ENCODE data around the gene COL11A2. TPM values are rescaled to one million over a fixed set of nuclear protein-coding genes. Genes with fewer than 3 reads are reported as not detected.

COL11A2 gene
- total RNA-seq = 0.15 and 1.2 TPM in 2 replicates

GRCh38 chr6:33192105-33192646 lies at the start of gene COL11A2:
Gene COL11A2 (minus strand): TSS chr6:33192467. CDS start chr6:33192240, 227 bp downstream.

DNA sequence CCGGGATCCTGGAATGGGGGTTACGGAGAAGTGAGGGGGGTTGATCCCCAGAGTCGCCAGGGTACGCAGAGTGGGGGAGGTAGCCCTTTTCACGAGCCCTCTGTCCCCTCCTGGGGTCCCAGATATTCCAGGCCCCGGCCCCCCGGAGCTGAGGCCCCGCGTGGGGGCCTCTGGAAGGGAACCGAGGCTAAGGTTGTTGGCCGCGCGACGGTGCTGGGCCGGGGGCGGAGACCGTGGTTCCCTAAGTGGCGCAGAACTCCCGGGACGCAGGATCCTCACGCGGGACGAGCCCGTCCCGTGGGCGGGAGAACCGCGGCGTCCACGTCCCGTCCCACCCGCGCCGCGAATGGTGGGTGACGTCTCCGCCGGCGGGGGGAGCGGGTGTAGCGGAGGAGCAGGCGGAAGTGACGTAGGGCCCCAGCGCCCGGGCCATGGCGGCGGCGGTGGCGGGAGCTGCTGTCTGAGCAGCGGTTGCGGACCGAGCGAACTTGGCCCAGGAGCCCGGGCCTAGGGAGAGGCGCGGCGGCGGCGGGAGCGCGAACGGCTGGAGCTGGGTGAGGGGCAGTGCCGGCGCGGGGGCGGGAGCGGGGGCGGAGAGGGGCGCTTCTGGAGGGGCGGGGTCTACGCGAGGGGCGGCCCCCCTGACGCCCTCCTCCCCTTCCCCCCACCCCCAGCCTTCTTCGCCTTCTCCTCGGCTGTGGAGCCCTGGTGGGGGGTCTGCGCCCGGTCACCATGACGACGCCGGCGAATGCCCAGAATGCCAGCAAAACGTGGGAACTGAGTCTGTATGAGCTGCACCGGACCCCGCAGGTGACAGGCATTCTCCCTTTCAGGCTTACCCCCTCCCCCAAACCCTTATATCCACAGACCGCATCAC lies 16.1 kb upstream of the COL11A2 start, which contains the start of gene RING1:
RING1 (plus strand) TSS at position 410 of the 877 bp plus-strand sequence; CDS start at position 733, 323 bp downstream.

DNA sequence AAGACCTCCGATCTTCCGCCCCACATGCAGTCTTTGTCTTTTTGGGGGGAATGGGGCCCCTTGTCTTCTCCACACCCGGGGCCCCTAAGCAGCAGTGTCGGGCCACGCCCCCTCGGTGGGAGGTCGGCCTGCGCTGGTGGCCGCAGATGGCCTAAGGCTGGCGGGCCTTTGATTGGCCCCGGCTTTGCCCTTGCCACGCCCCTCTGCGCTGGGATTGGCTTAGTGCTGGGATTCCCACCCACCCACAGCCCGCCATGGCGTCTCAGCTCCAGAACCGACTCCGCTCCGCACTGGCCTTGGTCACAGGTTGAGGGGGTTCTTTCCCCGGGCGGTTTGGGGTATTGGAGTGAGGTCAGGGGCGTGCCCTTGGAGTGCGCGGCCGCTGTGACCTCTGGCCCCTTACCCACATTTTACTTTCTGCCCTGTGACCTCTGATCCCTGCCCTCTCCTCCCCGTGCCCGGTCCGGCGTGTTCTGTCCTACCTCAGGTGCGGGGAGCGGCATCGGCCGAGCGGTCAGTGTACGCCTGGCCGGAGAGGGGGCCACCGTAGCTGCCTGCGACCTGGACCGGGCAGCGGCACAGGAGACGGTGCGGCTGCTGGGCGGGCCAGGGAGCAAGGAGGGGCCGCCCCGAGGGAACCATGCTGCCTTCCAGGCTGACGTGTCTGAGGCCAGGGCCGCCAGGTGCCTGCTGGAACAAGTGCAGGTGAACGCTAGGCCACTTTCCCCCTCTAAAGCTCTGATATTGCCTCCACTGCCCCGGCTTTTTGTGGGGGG lies 12.3 kb upstream of the COL11A2 start, which contains the start of gene HSD17B8:
HSD17B8 (plus strand) TSS at position 241 of the 776 bp plus-strand sequence; CDS start at position 255, 14 bp downstream.

DNA sequence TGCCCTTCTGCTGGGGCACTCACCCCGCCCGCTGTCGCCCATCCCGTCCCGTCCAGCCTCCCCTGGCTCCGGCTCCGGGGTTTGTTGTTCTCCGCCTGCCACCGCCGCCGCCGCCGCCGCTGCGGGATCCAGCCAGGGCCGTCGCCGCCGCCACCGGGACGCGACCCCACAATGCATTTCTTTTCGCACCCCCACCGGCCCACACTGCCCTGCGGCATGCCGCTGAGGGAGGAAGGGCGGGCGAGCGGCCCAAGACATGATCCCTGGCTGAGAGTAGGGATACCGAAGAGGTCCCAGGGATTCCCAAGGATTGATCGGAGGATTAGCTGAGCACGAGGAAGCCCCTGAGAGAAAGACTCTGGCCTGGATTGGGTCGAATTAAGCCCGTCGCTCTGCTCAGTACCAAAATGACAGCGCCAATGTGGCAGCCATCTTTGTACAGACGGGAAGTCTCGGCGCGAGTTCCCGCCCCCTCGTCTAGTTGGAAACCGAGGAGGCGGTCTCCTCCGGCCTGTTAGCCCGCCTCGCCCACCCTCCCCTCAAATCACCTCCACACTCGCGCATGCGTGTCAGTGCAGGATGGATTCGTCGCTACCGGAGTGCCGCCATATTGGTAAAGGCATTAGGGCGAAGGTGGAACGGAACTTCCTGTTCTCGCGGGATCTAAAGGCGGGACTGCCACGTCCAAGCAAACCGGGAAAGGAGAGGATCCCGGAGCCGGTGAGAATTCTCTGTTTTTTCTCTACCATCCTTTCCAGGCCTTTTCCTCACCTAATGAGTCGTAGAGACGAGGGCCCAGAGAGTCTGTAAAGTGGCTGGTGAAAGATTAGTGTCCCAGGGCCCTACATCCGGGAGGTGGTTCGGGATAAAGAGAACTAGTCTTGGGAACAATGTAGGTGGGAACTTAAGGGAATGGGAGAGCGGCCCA lies 8.2 kb upstream of the COL11A2 start, which contains the start of the genes RXRB and SLC39A7:
RXRB (minus strand) TSS at position 447 of the 928 bp plus-strand sequence; CDS start at position 258, 189 bp downstream.
SLC39A7 (plus strand) TSS at position 649 of the 928 bp plus-strand sequence. CDS start 379 bp downstream, outside the sequence.

Other genes with a start within 250 kb of the COL11A2 start
- gene HLA-DMA, start 239.4 kb downstream of the COL11A2 start, total RNA-seq = 4.7 and 14.1 TPM in 2 replicates
- 102 and 104 TPM in 2 replicates for gene BRD2, start 223.9 kb downstream of the COL11A2 start, total RNA-seq
- gene HLA-DOA, start 182.9 kb downstream of the COL11A2 start, total RNA-seq = under 0.01 TPM in 1 of 2 replicates, not detected in the other
- gene HLA-DPA1, start 118.8 kb downstream of the COL11A2 start, total RNA-seq = 1.7 and 2.8 TPM in 2 replicates
- 1.8 and 10.0 TPM in 2 replicates for gene HLA-DPB1, start 116.5 kb downstream of the COL11A2 start, total RNA-seq
- 28.2 and 36.4 TPM in 2 replicates for gene RXRB, start 8.2 kb upstream of the COL11A2 start, total RNA-seq
- 126 and 152 TPM in 2 replicates for gene SLC39A7, start 8.4 kb upstream of the COL11A2 start, total RNA-seq
- gene HSD17B8, start 12.2 kb upstream of the COL11A2 start, total RNA-seq = 11.1 and 11.6 TPM in 2 replicates
- 31.4 and 52.9 TPM in 2 replicates for gene RING1, start 16.0 kb upstream of the COL11A2 start, total RNA-seq
- gene VPS52, start 79.4 kb upstream of the COL11A2 start, total RNA-seq = 42.0 and 42.8 TPM in 2 replicates
- 3,088 and 3,156 TPM in 2 replicates for gene RPS18, start 79.6 kb upstream of the COL11A2 start, total RNA-seq
- 12.5 and 18.0 TPM in 2 replicates for gene B3GALT4, start 84.7 kb upstream of the COL11A2 start, total RNA-seq
- gene WDR46, start 96.8 kb upstream of the COL11A2 start, total RNA-seq = 69.3 and 86.5 TPM in 2 replicates
- gene PFDN6, start 97.1 kb upstream of the COL11A2 start, total RNA-seq = 26.6 and 51.3 TPM in 2 replicates
- 29.2 and 41.7 TPM in 2 replicates for gene RGL2, start 106.5 kb upstream of the COL11A2 start, total RNA-seq
- 54.8 and 136 TPM in 2 replicates for gene TAPBP, start 121.6 kb upstream of the COL11A2 start, total RNA-seq
- gene ZBTB22, start 125.3 kb upstream of the COL11A2 start, total RNA-seq = 18.0 and 25.8 TPM in 2 replicates
- 41.7 and 65.6 TPM in 2 replicates for gene DAXX, start 130.5 kb upstream of the COL11A2 start, total RNA-seq
- gene KIFC1, start 199.4 kb upstream of the COL11A2 start, total RNA-seq = 1.8 and 36.2 TPM in 2 replicates
- gene PHF1, start 218.5 kb upstream of the COL11A2 start, total RNA-seq = 23.9 and 27.0 TPM in 2 replicates
- 125 and 147 TPM in 2 replicates for gene CUTA, start 225.6 kb upstream of the COL11A2 start, total RNA-seq
- 8.0 and 10.8 TPM in 2 replicates for gene SYNGAP1, start 227.6 kb upstream of the COL11A2 start, total RNA-seq